Testis (tissue), 3 donors: Measurements from ENCODE around the gene ESAM. TPM values are rescaled to one million over a fixed set of nuclear protein-coding genes. Genes with fewer than 3 reads are reported as not detected.

Experiments used
- DNase-seq: peaks from one replicate; pipeline ENCODE4 v3.0.0-alpha.2; 2019
- H3K27ac ChIP-seq, 2 donors: fragments of 200-600 bp; sonication (generic); one replicate each; pipeline ENCODE4 v1.5.1; 2019
- H3K27me3 ChIP-seq: fragments of 200-600 bp; sonication (generic); one replicate; pipeline ENCODE4 v1.5.1; 2019
- H3K36me3 ChIP-seq: fragments of 200-600 bp; sonication (generic); one replicate; pipeline ENCODE4 v1.5.1; 2017; ENCODE audit warnings: low read depth; ENCODE audit errors: missing control alignments
- H3K4me1 ChIP-seq: fragments of 200-600 bp; sonication (generic); one replicate; pipeline ENCODE4 v1.5.1; 2019
- H3K4me3 ChIP-seq, 2 donors: fragments of 200-600 bp; sonication (generic); one replicate each; pipeline ENCODE4 v1.5.1; 2017 to 2019
- H3K9me3 ChIP-seq: fragments of 200-600 bp; sonication (generic); one replicate; pipeline ENCODE4 v1.5.1; 2017
- POLR2A ChIP-seq: fragments of 450-650 bp; IDR thresholded peaks from one replicate; pipeline ENCODE4 v1.6.1; 2017; ENCODE audit warnings: antibody characterized with exemption, mild to moderate bottlenecking, moderate library complexity
- WGBS, 2 donors: methylation state at CpG; one replicate each; pipeline ENCODE4 v1.1.5; 2018; 5-methylcytosine and 5-hydroxymethylcytosine counted together
- intact Hi-C: fragments of 100-400 bp; cut with DNase I; formaldehyde crosslinking; loops from one replicate; pipeline ENCODE4 v1.15.1; 2023; ENCODE audit warnings: low total_unique reads
- polyA plus RNA-seq: library from polyadenylated mRNA; stranded (reverse); fragments of 350-450 nt; fragmentation: Illumina TruSeq; extraction: RNeasy Lipid Tissue Mini Kit (QIAGEN cat#74804); gene quantifications from one replicate; pipeline ENCODE4 v1.2.3, GENCODE V29; 2014; ENCODE audit warnings: low read depth, low replicate concordance; ENCODE audit not compliant: insufficient read depth
- total RNA-seq, 2 donors: library from RNA; depleted of rRNA; stranded (reverse); fragments of >200 nt; gene quantifications; one replicate each; pipeline ENCODE4 v1.2.3, GENCODE V29; 2016
- TF ChIP-seq, protein P1 (sequence below), 3 experiments: fragments of 450-650 bp in 2 of 3; fragments of 200-600 bp in 1 of 3; sonication (generic) in 1 of 3; IDR thresholded peaks; one replicate each; pipeline ENCODE4 v1.5.1; 2016 to 2019; ENCODE audit warnings: antibody characterized with exemption in 3 of 3, mild to moderate bottlenecking in 2 of 3, moderate library complexity in 1 of 3

The ESAM gene
- total and polyA plus RNA-seq, 3 donors from 2014 or later: 6.0 to 15.8 (median 10.6) TPM

DNA sequence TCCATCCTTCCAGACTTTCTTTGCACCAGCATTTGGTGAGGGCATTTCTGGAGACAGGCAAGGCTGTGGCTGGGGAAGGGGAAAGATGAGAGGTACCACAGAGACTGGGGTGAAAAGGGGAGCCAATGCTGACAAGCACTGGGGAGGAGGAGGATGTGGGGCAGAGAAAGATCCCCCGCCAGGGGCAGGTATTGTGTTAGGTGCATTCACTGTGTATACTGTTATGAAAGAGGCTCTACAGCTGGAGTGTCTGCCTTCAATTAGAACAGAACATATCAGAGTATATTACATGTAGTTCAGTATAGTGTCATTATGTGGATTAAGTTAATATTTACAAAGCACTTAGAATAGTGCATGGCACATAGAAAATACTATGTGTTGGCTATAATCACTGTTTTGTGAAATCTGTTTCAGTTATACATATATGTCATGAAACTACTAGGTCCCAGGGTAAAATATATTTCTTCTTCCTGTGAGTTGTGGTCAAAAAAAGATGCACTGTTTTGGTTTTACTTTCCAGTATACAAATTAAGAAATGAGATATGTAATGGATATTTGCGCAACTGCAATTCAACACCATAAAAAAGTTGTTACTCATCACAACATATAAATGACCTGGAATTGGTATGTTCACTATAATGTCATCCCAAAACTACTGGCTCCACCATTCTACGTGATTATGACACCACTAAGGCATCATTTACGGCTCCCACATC, 29.7 kb upstream of the ESAM start:
- no peak overlapping the region for H3K27ac ChIP-seq
- H3K4me1 ChIP-seq: no peaks in the 10 kb centered on the region
- DNase-seq: no peak
- H3K4me3 ChIP-seq: no peak overlapping the region
- no peaks in the 10 kb centered on the region for H3K36me3 ChIP-seq
- no peaks in the 10 kb centered on the region for H3K9me3 ChIP-seq
- intact Hi-C loops: no loop called here
- no peaks in the 10 kb centered on the region for H3K27me3 ChIP-seq
- WGBS, 2 donors: 90 to 92% methylated on average over 4 of the region's 4 CpGs
- TF ChIP-seq POLR2A: no peak
- TF ChIP-seq, protein P1, sequence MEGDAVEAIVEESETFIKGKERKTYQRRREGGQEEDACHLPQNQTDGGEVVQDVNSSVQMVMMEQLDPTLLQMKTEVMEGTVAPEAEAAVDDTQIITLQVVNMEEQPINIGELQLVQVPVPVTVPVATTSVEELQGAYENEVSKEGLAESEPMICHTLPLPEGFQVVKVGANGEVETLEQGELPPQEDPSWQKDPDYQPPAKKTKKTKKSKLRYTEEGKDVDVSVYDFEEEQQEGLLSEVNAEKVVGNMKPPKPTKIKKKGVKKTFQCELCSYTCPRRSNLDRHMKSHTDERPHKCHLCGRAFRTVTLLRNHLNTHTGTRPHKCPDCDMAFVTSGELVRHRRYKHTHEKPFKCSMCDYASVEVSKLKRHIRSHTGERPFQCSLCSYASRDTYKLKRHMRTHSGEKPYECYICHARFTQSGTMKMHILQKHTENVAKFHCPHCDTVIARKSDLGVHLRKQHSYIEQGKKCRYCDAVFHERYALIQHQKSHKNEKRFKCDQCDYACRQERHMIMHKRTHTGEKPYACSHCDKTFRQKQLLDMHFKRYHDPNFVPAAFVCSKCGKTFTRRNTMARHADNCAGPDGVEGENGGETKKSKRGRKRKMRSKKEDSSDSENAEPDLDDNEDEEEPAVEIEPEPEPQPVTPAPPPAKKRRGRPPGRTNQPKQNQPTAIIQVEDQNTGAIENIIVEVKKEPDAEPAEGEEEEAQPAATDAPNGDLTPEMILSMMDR (IDR thresholded peaks at IDR 0.05): no peak

DNA sequence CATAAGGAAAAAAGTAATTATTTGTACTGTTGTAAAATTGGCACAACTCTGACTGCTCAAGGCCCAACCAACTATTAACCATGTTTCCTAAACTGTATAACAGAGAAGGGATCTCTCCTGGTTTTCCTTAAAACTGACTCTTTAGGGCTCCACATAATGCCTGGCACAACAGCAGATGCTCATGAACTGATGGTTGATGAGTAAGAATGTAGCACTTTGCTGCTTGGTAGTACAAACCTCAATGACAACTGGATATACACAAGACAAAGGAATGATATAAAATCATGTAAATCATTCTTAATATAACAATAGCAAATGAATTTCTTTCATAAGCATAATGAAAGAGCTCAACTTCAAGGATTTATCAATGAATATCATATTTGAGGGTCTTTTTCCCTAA, 26.4 kb upstream of the ESAM start:
- no peaks in the 10 kb centered on the region for H3K27me3 ChIP-seq
- H3K9me3 ChIP-seq: no peaks in the 10 kb centered on the region
- H3K4me1 ChIP-seq: no peaks in the 10 kb centered on the region
- no peak for DNase-seq
- no peak overlapping the region for H3K4me3 ChIP-seq
- no peak overlapping the region for H3K27ac ChIP-seq
- intact Hi-C loops: no loop called here
- H3K36me3 ChIP-seq: no peaks in the 10 kb centered on the region
- TF ChIP-seq POLR2A: no peak
- TF ChIP-seq, protein P1 (IDR thresholded peaks at IDR 0.05): no peak

DNA sequence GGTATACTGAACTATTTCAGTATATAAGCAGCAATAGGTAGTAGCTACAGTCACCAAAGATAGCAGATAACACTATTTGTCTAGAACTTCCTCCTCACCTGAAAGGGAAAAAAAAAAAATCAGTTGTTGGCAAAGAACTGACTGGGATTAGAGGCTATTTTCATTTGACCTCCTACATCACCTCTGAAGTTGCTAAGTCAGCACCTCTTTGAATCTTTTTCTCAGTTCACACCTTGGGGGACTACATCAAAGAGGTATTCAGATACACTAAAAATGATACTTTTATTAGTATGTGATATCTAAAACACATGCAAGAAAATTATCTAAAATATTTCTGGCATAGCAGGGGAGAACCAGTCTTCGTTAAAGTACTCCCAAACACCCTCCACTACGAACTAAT, 22.0 kb upstream of the ESAM start:
- Histone ChIP-seq H3K27ac (no peak overlapping the region), H3K4me3 (no peak overlapping the region), H3K27me3 (no peaks in the 10 kb centered on the region), H3K36me3 (no peaks in the 10 kb centered on the region), H3K4me1 (no peaks in the 10 kb centered on the region), H3K9me3 (no peaks in the 10 kb centered on the region)
- intact Hi-C loops: no loop called here
- no peak for TF ChIP-seq POLR2A
- TF ChIP-seq, protein P1 (IDR thresholded peaks at IDR 0.05): no peak
- DNase-seq: no peak
- 89 to 94% methylated on average over 2 of the region's 2 CpGs for WGBS, 2 donors

- 92 to 95% methylated on average over 4 of the region's 4 CpGs for WGBS, 2 donors
- DNase-seq: no peak
- no peaks in the 10 kb centered on the region for H3K9me3 ChIP-seq
- TF ChIP-seq, protein P1 (IDR thresholded peaks at IDR 0.05): no peak
- intact Hi-C loops: no loop called here
- no peak overlapping the region for H3K4me3 ChIP-seq
- no peaks in the 10 kb centered on the region for H3K4me1 ChIP-seq
- no peak overlapping the region for H3K27ac ChIP-seq
- H3K27me3 ChIP-seq: no peaks in the 10 kb centered on the region
- H3K36me3 ChIP-seq: no peaks in the 10 kb centered on the region
These were observed 20.9 kb upstream of the ESAM start for GRCh38 chr11:124783002-124783401.

GRCh38 chr11:124779568-124779967, 17.5 kb upstream of the ESAM start:
- Histone ChIP-seq H3K27ac (no peak overlapping the region), H3K4me1 (no peaks in the 10 kb centered on the region), H3K4me3 (no peak overlapping the region), H3K9me3 (no peaks in the 10 kb centered on the region), H3K27me3 (no peaks in the 10 kb centered on the region), H3K36me3 (no peaks in the 10 kb centered on the region)
- no peak for DNase-seq
- 52 to 57% methylated on average over 1 of the region's 1 CpG for WGBS, 2 donors
- intact Hi-C loops: no loop called here
- TF ChIP-seq, protein P1 (IDR thresholded peaks at IDR 0.05): no peak
- no peak for TF ChIP-seq POLR2A
